ENCODE results near the gene ERBB4.

The ERBB4 gene

DNA sequence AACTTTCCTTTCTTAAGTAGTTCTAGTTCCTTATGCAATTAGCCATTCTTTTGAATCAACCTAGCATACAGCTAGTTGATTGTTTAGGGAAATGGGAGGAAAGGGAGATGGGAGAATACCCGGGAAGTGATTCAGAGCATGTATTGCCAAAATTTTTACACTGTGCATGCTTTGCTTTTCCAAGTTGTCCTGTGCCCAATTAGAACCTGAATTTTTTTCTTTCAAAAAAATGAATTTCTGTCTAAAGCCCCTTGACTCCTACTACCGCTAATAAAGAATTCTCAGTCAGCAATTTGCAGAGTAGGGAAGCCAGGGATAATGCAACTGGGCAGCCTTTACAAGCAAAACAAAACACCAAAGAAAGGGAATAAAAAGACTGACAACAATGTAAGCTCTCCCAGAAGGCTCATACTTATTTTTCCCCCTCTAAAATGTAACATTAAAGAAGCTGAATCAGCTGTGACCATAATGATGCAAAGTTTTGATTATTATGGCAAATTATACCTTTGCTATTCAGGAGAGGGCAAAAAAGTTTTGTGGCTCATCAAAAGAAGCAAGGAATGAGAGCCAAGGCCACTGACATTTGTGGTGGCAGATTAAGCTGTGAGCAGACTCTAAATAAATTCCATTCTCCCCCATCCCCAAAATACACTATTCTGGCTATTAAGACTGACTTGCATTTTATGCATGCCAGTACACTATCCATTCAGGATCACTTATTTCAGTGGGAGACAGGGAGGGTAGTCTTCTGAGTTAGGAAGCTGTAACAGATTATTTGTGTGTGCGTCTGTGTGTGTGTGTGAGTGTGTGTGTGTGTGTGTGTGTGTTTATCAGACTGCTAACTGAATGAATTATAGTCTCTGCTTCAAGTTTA is 174.3 kb downstream of the ERBB4 start:
- peak; percentile 4 for DNase-seq (ENCODE audit: low read depth)

DNA sequence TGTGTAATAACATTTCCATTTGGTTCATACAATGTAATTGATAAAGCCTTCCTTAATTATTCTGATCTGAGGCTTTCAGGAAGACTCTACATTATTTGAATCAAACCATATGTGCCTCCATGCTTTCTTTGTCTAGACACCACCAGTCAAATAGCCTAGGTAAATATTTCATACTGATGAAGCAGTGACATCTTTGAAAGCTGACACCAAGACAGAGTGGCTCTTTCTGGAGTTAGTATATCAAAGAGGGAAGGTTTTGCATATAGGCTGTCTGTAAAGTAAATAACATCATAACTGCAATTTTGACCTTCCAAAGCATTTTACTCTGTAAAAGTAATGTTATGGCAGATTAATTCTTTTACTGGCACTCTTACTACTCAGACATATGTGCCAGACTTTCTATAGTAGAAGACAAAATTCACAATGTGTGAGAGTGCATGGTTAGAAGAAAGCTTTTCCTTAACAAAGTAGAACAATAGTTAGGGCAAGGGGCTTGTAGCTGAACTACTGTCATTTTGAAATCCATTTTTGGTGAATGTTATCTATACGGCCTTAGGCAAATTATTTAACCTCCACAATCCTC is 177.3 kb downstream of the ERBB4 start:
- no peak for DNase-seq (ENCODE audit: low read depth)

DNA sequence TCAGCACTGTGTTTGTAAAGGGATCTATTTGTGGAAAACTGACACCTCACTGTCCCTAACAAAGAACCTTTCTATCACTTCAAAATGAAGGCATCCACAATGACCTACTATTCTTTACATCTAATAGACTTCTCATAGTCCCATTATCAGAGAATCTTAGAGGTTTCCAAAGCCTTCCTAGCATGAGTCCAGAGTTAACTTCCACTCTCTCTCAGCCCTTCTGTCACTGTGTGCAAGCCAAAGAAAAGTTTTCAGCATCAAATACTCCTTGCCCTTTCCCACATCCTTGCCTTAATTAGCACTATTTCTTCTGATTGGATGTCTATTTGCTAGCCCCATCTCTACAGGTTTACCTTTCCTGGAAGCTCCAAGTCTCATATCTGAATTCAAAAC is 178.5 kb downstream of the ERBB4 start:
- no peak for DNase-seq (ENCODE audit: low read depth)

DNA sequence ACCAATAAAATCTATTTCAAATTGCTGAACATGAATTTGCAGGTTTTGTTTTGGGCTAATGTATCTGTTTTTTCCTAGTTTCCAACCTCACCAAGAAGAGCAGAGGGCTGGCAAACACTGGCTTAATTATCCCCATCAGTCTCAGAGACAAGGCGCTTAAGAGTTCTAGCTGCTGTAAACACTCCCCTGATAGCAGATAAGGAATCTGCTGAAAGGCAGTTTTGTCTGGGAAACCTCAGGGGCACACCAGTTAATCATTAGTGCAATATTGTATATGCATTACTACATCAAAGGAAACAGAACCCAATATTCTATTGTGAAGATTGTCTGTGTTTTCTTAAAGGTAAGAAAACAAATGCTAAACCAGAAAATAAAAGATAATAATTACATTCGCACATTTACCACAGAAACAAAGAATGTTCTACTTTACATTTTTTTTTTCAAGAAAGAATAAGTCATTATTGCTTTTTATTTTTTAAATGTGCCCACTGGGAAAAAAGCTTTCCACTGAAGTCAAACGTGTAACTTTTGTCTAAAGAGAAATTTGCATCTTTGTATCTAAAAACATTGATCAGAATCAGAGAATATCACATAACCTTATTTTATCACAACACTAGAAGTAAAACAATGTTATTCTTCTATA is 179.1 kb downstream of the ERBB4 start:
- DNase-seq (ENCODE audit: low read depth) = no peak

DNA sequence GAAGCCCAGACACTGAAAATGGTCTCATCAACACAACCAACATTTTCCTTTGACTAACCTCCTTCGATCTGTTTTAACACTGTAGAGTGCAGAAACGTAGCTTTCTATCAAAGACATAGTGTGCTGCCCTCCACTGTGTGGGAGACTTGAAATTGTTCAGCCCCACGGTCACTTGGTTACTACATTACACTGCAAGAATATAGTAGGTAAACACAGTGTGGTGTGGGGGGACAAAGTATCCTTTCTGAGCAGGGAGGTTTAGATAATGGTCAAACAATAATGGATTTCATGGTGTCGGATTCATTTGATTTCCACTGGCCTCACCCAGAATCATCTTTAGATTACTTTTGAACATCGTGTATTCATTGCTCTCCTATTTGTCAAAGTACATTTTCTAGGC is 181.0 kb downstream of the ERBB4 start:
- DNase-seq (ENCODE audit: low read depth) = no peak

- no peak for DNase-seq (ENCODE audit: low read depth)
Measured at GRCh38 chr2:212354382-212354781, 184.2 kb downstream of the ERBB4 start.

GRCh38 chr2:212348501-212348900 is 190.1 kb downstream of the ERBB4 start:
- DNase-seq (ENCODE audit: low read depth) = no peak

GRCh38 chr2:212346865-212347264 is 191.7 kb downstream of the ERBB4 start:
- DNase-seq (ENCODE audit: low read depth) = no peak

- no peak for DNase-seq (ENCODE audit: low read depth)
Measured at GRCh38 chr2:212345966-212346365, 192.6 kb downstream of the ERBB4 start.

- no peak for DNase-seq (ENCODE audit: low read depth)
Measured at GRCh38 chr2:212344131-212344530, 194.5 kb downstream of the ERBB4 start.

DNA sequence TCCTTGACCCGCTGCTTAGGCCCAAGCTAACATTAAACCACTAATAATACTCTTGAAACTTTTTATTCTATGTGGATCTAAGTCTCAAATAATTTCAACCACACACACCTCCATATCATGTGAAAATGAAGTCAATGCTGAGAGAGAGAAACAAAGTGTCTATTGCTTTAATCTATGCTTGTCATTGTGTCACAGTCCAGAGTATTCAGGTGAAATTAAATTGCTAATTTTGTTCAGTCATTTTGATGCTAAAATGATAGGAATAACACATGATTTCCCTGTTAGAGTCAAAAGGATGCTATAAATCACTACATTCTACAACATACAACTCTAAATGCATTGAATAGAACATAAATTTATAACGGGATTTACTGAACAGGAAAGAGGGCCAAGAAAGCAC is 195.4 kb downstream of the ERBB4 start:
- DNase-seq (ENCODE audit: low read depth) = no peak

- DNase-seq (ENCODE audit: low read depth) = no peak
Measured at GRCh38 chr2:212337486-212338343, 200.9 kb downstream of the ERBB4 start.

- no peak for DNase-seq (ENCODE audit: low read depth)
Measured at GRCh38 chr2:212337036-212337435, 201.6 kb downstream of the ERBB4 start.

DNA sequence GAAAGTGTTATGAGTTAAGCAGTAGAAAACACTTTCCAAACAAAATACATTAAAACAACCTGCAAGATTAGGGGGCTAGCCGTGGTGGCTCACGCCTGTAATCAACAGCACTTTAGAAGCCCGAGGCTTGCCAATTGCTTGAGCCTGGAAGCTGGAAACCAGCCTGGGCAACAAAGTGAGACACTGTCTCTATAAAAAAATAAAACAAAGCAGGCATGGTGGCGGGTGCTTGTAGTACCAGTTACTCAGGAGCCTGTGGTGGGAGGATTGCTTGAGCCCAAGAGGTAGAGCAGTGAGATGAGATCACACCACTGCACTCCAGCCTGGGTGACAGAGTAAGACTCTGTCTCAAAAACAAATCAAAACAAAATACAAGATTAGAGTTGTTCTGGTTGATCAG is 208.3 kb downstream of the ERBB4 start:
- DNase-seq (ENCODE audit: low read depth) = no peak

- DNase-seq (ENCODE audit: low read depth) = no peak
Measured at GRCh38 chr2:212328712-212329496, 209.7 kb downstream of the ERBB4 start.

DNA sequence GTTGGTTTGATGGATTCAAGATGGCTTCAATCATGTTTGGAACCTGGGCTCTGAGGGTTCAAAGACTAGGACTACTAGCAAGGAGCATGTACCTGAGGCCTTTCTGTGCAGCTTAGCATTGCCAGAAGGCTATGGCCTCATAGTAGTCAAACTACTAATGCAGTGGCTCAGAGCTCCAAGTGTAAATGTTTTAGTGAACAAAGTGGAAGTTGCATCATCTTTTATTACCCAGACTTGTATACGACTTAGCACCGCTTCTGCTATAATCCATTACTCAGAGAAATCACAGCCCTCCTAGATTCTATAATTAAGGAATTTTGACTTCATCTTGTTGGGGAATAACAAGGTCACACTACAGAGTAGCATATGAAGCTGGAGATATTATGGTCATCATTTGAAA is 210.5 kb downstream of the ERBB4 start:
- DNase-seq (ENCODE audit: low read depth) = no peak

GRCh38 chr2:212327171-212327809 is 211.3 kb downstream of the ERBB4 start:
- DNase-seq (ENCODE audit: low read depth) = peak; percentile 1

DNA sequence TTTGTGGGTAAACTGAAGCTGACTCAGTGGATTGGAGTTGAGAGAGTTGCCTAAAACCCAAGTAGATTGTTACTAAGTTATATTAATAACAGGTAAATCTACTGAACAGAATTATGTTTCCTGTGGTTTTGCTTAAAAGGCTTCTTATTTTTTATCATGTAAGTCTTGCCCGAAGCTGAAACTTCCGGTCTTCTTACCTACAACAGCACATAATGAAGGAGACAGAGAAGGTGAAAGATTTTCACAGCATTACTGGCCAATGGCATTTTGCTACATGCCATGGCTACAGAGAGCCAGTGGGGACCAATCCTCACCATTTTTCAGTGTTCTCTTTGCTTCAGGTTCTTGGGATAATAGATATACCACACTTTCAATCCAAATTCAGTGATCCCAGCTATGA is 220.0 kb downstream of the ERBB4 start:
- DNase-seq (ENCODE audit: low read depth) = no peak

DNA sequence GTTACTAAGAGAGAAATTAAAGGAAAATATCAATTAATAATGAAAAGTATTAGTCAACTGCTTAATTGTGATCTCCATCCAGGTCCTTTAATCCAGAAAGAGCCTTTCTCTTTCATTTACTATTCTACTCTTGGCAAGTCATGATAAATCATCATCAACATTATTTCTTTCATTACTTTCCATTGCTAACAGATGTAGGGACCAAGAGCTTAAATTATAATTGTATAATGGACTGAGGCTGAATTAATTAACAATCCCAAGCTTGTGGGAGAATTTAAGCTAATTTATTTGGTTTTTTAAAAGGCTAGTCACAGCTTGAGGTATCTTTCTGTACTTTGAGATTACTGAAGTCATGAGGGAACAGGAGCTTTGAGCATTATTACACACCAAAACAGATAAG is 223.9 kb downstream of the ERBB4 start:
- no peak for DNase-seq (ENCODE audit: low read depth)

- DNase-seq (ENCODE audit: low read depth) = no peak
Measured at GRCh38 chr2:212311807-212312404, 226.7 kb downstream of the ERBB4 start.

GRCh38 chr2:212299943-212300342 is 238.7 kb downstream of the ERBB4 start:
- DNase-seq (ENCODE audit: low read depth) = no peak

Data from iris pigment epithelial cell (primary cell).